Endometrial microvascular endothelial cells (primary cell): ENCODE data around the gene WDR77. TPM values are rescaled to one million over a fixed set of nuclear protein-coding genes. Genes with fewer than 3 reads are reported as not detected.

Source experiments
- in situ Hi-C: cut with HindIII; loops from 2 replicates; pipeline ENCODE4 v1.10.0; 2017; ENCODE audit warnings: low sequenced_read_pairs, low pct_unique_long_range_greater_than_20kb; ENCODE audit errors: inconsistent ontology term
- total RNA-seq: library from RNA; depleted of rRNA; stranded (reverse); fragments of >200 nt; gene quantifications from one replicate; pipeline ENCODE4 v1.2.3, GENCODE V29; 2015; ENCODE audit errors: inconsistent ontology term

Gene WDR77
- total RNA-seq, 1 donor from 2014 or later: 98.9 TPM

- in situ Hi-C loops: no loop called here
Measured at GRCh38 chr1:111474106-111474505, 25.1 kb upstream of the WDR77 start.

DNA sequence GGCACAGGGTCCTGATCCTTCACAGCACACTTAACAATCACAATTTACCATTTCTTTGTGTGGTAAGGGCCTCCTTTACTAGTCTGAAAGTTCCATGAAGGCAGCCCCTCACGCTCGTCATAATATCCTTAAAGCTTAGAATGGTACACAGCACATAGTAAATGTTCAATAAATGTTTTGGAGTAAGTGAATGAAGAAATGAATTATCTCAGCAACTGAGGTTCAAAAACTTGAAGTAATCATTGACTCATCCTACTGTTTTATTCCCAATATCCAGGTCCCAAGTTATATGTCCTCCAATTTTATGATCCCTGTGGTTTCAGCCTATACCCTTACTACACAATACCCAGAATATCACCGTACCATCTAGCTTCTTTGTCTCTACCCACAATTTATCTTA, 22.5 kb upstream of the WDR77 start:
- in situ Hi-C loops: no loop called here

- in situ Hi-C loops: no loop called here
Measured at GRCh38 chr1:111471012-111471411, 22.0 kb upstream of the WDR77 start.

GRCh38 chr1:111470596-111470995, 21.5 kb upstream of the WDR77 start:
- in situ Hi-C loops: no loop called here

GRCh38 chr1:111469539-111469938, 20.5 kb upstream of the WDR77 start:
- in situ Hi-C loops: no loop called here

GRCh38 chr1:111468717-111469100, 19.7 kb upstream of the WDR77 start:
- in situ Hi-C loops: no loop called here

GRCh38 chr1:111467865-111468716, 19.0 kb upstream of the WDR77 start:
- in situ Hi-C loops: no loop called here

DNA sequence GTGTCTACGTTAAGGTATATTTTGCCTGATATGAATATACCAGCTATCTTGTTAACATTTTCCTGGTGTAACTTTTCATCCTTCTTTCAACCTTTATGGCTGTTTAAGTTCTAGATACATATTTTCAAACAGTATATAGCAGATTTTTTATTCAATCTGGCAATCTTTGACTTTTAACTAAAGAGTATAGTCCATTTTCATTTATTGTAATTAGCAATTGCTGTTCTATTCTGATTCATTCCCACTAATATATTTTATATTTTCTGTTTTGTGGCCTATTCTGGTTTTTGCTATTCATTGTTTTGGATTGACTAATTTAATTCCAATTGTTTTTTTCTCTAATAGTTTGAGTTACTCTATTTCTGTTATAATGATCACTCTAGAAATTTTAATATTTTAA, 17.4 kb upstream of the WDR77 start:
- in situ Hi-C loops: no loop called here

DNA sequence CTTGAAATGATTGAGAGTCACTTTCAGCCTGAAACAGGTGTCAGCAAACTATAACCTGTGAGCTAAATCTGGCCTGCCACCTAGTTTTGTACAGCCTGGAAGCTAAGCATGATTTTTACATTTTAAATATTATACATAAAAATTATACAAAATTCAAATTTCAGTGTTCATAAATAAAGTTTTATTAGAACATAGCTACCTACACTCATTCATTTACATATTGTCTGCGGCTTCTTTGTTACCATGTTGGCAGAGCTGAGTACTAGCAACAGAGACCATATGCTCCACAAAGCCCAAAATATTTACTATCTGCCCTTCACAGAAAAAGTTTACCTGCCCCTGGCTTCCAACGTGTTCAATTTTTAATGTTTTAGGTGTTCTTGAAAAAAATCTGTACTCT, 16.7 kb upstream of the WDR77 start:
- in situ Hi-C loops: no loop called here

DNA sequence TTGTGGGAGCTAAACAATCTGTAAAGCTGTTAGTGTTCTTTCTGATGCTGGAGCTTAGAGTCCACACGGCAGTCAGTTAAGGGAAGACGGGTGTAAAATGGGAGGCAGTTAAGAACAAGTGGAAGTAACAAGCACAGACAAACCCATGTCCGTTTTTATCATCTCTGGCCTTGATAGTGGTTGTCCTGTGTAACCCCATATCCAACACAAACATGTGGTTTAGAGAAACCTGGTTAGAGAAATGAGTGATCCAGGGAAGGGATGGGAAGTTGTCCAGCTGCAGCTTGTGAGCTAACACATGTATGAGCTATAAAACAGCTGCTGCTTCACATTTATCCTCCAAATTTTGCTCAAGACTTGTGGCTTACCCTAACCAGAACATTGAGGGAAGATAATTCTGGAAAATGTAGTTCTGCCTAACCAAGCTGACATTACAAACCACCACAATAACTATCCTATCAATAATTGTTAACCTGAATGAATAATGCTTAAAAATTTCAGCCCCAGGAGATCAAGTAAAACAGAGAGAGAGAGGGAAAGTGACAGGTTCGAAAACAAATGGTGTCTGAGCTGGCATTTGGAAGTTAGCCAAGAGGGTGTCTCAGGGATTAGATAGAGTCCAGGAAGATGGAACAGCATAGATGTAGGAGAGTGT, 14.1 kb upstream of the WDR77 start:
- in situ Hi-C loops: no loop called here

- in situ Hi-C loops: no loop called here
Measured at GRCh38 chr1:111462370-111463028, 13.4 kb upstream of the WDR77 start.

DNA sequence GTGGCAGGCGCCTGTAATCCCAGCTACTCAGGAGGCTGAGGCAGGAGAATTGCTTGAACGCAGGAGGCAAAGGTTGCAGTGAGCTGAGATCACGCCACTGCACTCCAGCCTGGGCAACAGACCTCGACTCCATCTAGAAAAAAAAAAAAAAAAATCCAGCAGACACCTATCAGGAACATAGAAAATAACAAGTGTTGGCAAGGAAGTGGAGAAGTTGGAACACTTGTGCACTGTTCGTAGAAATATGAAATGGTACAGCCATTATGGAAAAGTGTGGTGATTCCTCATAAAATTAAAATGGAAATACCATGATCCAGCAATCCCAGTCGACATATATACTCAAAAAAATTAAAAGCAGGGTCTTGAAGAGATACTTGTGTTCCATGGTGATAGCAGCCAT, 12.7 kb upstream of the WDR77 start:
- in situ Hi-C loops: no loop called here

DNA sequence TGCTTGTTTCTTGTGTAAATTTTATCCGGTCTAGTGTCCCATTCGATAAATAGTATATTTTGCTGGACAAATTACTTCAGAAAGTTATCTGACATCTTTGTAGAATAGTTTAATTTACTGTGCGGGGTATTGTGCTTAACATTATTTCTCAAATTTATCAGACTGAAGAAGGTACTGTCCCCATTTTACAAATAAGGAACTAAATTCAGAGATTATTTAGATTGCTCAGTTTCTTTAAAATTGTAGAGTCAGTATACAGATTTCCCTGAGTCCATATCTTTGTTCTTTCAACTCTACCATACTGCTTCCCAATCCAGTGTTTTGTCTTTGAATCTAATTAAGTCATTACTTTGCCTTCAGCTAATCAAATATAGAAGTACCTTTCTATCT, 6.6 kb upstream of the WDR77 start:
- in situ Hi-C loops: no loop called here

- in situ Hi-C loops: no loop called here
Measured at GRCh38 chr1:111454859-111455641, 6.0 kb upstream of the WDR77 start.

GRCh38 chr1:111453706-111454105, 4.7 kb upstream of the WDR77 start:
- in situ Hi-C loops: no loop called here

DNA sequence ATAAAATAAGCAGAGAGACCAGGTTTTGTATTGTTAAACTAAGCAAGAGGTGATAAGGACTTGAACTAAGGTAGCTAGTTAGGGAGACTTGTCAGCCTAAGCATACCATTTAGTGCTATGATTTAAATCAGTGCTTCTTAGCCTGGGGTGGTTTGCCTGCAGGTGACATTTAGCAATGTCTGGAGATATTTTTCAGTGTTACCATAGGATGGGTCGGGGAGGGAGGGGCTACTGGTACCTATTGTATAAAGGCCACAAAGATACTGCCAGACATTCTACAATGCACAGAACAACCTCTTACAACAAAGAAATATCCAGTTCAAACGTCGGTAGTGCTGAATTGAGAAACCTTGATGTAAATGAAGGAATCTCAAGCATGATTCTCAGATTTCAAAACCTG, 3.5 kb upstream of the WDR77 start:
- in situ Hi-C loops: no loop called here

DNA sequence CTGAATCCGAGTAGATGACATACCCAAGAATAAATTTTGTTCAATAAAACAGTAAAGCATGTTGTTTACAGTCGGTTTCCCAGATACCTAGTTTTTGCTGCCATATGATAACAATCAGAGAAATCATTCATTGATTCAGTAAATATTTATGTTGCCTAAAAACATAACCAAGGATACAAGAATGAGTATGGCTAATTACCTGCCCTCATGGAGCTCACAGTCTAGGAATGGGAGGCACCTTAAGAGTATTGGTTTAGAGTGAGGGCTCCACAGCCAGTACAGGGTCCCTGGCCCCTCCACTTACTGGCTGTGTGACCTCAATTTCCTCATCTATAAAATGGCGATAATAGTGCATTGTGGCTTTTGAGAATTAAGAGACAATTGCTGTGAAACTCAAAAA, 1.1 kb upstream of the WDR77 start:
- in situ Hi-C loops: no loop called here

DNA sequence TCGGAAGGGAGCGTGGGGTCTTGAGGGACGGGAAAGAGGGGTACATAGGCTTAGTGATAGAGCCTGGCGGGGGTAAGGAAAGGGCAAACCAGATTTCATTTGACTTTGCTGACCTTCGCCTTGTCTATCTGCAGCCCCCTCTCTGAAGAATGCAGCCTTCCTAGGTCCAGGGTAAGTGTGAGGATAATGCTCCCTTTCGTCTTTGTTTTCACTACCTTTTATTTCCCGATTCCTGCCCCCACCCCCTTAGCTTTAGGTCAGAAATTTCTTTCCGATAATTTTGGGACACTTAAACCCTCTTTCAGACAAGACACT, 604 bp upstream of the WDR77 start:
- in situ Hi-C loops: no loop called here

DNA sequence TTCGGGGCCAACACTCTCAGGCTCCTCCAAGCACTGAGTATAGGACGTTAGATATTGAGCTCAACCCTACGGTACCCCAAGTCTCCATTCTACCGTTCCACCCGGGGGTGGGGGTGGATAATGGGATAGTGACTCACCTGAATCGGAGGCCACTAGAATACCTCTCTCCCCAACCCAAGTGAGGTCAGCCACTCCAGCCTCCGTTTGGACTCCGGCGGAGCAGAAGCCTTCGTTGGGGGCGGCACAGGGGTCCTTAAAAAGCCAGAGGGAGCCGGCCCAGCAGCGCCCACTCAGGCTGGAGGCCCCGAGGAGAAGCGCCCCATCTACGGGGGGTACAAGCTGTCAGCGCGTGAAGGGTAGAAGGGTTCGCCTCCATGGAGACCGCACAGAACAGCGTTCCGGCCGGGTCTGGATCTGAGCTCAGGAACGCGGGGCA, 556 bp downstream of the WDR77 start:
- in situ Hi-C loops: no loop called here
